Stimulated activated CD4-positive, alpha-beta T cell treated with anti-CD3 and anti-CD28 coated beads, Interleukin-4, amount 100 ng/mL, for 24 hours (primary cell): ENCODE measurements around the gene MTMR1.
A peak's percentile ranks its signal among the peaks of the same experiment; 100 is the strongest.

Source experiments
- DNase-seq: peaks from one replicate; pipeline ENCODE4 v3.0.0-alpha.2; 2020

Gene MTMR1

GRCh38 chrX:150692831-150693724, at the start of gene MTMR1:
TSS of gene MTMR1 (plus strand) at chrX:150693396. CDS start at chrX:150693531, 135 bp downstream.
- peak; percentile 51 for DNase-seq

- no peak for DNase-seq
Measured at GRCh38 chrX:150643958-150644357, 49.2 kb upstream of the MTMR1 start.

GRCh38 chrX:150644422-150644821, 48.8 kb upstream of the MTMR1 start:
- DNase-seq: no peak

- DNase-seq: no peak
Measured at GRCh38 chrX:150647331-150647730, 45.9 kb upstream of the MTMR1 start.

- DNase-seq: no peak
Measured at GRCh38 chrX:150648296-150648940, 44.8 kb upstream of the MTMR1 start.

GRCh38 chrX:150649096-150649870, 43.9 kb upstream of the MTMR1 start:
- DNase-seq: no peak

GRCh38 chrX:150651906-150652305, 41.3 kb upstream of the MTMR1 start:
- no peak for DNase-seq

GRCh38 chrX:150655788-150656187, 37.4 kb upstream of the MTMR1 start:
- no peak for DNase-seq

GRCh38 chrX:150663073-150663472, 30.1 kb upstream of the MTMR1 start:
- DNase-seq: no peak

- no peak for DNase-seq
Measured at GRCh38 chrX:150664290-150664689, 28.9 kb upstream of the MTMR1 start.

- DNase-seq: no peak
Measured at GRCh38 chrX:150676221-150676620, 17.0 kb upstream of the MTMR1 start.

GRCh38 chrX:150680974-150681373, 12.2 kb upstream of the MTMR1 start:
- no peak for DNase-seq

- no peak for DNase-seq
Measured at GRCh38 chrX:150683112-150683511, 10.1 kb upstream of the MTMR1 start.

- peak; percentile 26 for DNase-seq
Measured at GRCh38 chrX:150683536-150684146, 9.6 kb upstream of the MTMR1 start.

GRCh38 chrX:150688911-150689451, 4.2 kb upstream of the MTMR1 start:
- DNase-seq: no peak

- DNase-seq: no peak
Measured at GRCh38 chrX:150690126-150690525, 3.1 kb upstream of the MTMR1 start.

- DNase-seq: peak; percentile 30
Measured at GRCh38 chrX:150692296-150692695, 900 bp upstream of the MTMR1 start.

GRCh38 chrX:150693725-150694574, 754 bp downstream of the MTMR1 start:
- DNase-seq: peak; percentile 60

GRCh38 chrX:150694738-150695410, 1.7 kb downstream of the MTMR1 start:
- peak; percentile 45 for DNase-seq

GRCh38 chrX:150696331-150696730, 3.1 kb downstream of the MTMR1 start:
- no peak for DNase-seq

- peak; percentile 18 for DNase-seq
Measured at GRCh38 chrX:150696866-150697265, 3.7 kb downstream of the MTMR1 start.
